ENCODE results near the gene MMS19. TPM values are rescaled to one million over a fixed set of nuclear protein-coding genes. Genes with fewer than 3 reads are reported as not detected.

Gene MMS19
- total and polyA plus RNA-seq, 10 of the 15 experiments (the other 5 are each of a cell fraction or from before 2014, with no cell fraction given) = 40.2 to 112 (median 69.0) TPM

DNA sequence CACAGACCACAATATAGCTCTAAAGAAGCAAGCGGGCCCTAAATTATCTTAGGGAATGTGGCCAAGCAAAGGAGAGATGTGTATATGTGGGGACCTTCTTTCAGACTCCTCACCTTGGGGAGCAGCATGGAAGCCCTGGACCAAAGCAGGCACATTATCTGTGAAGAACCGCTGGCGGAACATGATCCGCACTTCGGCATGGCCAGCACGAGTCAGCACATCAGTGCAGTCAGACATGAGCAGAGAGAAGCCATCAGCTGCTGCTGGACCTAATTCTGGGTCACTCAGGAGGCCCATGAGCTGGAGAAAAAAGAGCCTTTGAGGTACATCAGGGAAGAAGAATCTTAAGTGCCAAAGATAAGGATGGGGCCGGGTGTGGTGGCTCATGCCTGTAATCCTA, 38.3 kb downstream of the MMS19 start (continued):
- TF ChIP-seq CEBPB (IDR thresholded peaks at IDR 0.05; ENCODE audit: borderline replicate concordance in 1 of 2, low read depth in 2 of 2, low read length in 2 of 2) (no peak), EGR1 (IDR thresholded peaks at IDR 0.05; ENCODE audit: borderline replicate concordance in 1 of 2, low read depth in 2 of 2, low read length in 2 of 2) (no peak), YY1 (IDR thresholded peaks at IDR 0.05; ENCODE audit: low read depth, low read length) (no peak)

DNA sequence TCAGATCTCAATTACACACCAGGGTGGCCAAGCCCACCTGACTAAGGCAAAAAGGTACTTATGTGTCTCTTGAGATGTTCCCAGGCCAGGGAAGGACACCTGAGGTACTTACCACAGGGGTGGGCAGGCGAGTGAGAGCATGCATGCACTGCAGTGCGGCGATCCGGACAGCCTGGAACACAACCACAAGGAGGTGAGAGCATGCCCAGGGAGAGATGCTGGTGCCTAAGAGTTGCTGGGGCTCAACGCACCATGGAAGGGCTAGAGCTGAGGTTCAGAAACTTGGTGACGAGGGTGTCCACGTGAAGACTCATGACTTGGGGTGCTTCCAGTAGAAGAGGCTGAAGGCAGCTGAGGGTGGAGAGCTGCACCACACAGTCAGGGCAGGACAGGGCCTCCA, 39.1 kb downstream of the MMS19 start:
- DNase-seq (ENCODE audit: low read depth, low spot score) (no peak), FAIRE-seq (no peak), ATAC-seq (no peak)
- Histone ChIP-seq H3K27me3 (replicated peaks in 1 of 2; ENCODE audit: control insufficient read depth in 2 of 2, insufficient read depth in 2 of 2, low read length in 1 of 2) (no peaks in the 10 kb centered on the region), H3K4me2 (ENCODE audit: control insufficient read depth, insufficient read depth) (no peak overlapping the region), H3K4me3 (no peak overlapping the region), H3K9ac (ENCODE audit: control insufficient read depth, insufficient read depth, low read length) (no peak overlapping the region), H3K79me2 (ENCODE audit: control insufficient read depth, insufficient read depth, low read length) (no peaks in the 10 kb centered on the region), H3K27ac (ENCODE audit: control insufficient read depth, insufficient read depth) (no peak overlapping the region), H2AFZ (ENCODE audit: control insufficient read depth, low read depth, low read length) (no peak overlapping the region), H3K4me1 (ENCODE audit: control insufficient read depth, insufficient read depth, low read length) (no peaks in the 10 kb centered on the region), H4K20me1 (ENCODE audit: control insufficient read depth, insufficient read depth) (no peaks in the 10 kb centered on the region), H3K9me3 (replicated peaks; ENCODE audit: control insufficient read depth, insufficient read depth, low read length) (no peaks in the 10 kb centered on the region), H3K36me3 (ENCODE audit: control insufficient read depth in 2 of 2, insufficient read depth in 2 of 2, low read length in 1 of 2) (peaks cover 25 to 50% of the 10 kb centered on the region in 2 experiments)
- in situ Hi-C loops (cut with MboI) = no loop called here
- BruUV-seq (replicated peaks) = no TSS peak
- WGBS (ENCODE audit: insufficient coverage, insufficient replicate concordance, low lambda C conversion rate, missing lambda C conversion rate) = 99% methylated on average over 7 of the region's 7 CpGs
- intact Hi-C loops (cut with micrococcal nuclease; ENCODE audit: unreplicated experiment) = no loop called here
- TF ChIP-seq CREM (IDR thresholded peaks at IDR 0.05; ENCODE audit: low read depth) = no peak
- SMC1A ChIA-PET (ENCODE audit: uncharacterized antibody, unreplicated experiment) = interaction anchor here (0.6 kb wide), 1 partner anchor 92 kb away, joined by 3 read pairs; no protein-coding TSS in a partner anchor
- RAD21 ChIA-PET (ENCODE audit: unreplicated experiment) = interaction anchor here (1.0 kb wide), 1 partner anchor 94 kb away, joined by 4 read pairs; no protein-coding TSS in a partner anchor
- POLR2A ChIA-PET = interaction anchor here (1.0 kb wide), 1 partner anchor 14 kb away, joined by 3 read pairs; no protein-coding TSS in a partner anchor
- CTCF ChIA-PET = interaction anchor here (1.1 kb wide), 2 partner anchors 94 to 153 kb away, joined by 3 read pairs; no protein-coding TSS in a partner anchor

DNA sequence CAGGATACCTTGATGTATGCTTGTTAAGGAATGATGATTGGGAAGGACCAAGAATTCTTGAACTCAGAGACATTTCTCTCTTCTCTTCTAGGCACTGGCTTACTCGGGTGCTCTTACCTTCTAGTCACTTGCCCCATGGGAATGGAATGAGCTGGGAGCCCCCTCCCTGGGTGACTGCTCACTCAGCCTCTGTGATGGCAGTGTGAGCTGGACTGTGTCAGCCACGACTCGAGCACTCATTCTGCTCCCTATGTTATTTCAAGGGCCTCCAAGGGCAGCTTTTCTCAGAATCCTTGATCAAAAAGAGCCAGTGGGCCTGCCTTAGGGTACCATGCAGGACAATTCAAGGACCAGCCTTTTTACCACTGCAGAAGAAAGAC, 41.5 kb downstream of the MMS19 start:
- ChIA-PET CTCF (interaction anchor here (0.6 to 2.2 kb wide), 3 partner anchors 10 to 426 kb away, joined by 3 to 17 read pairs (median 3); no protein-coding TSS in a partner anchor), RAD21 (ENCODE audit: unreplicated experiment) (no interaction called here), SMC1A (ENCODE audit: uncharacterized antibody, unreplicated experiment) (no interaction called here), POLR2A (interaction anchor here (1.0 kb wide), 1 partner anchor 102 kb away, joined by 3 read pairs; no protein-coding TSS in a partner anchor)
- H4K20me1 ChIP-seq (ENCODE audit: control insufficient read depth, insufficient read depth) = no peaks in the 10 kb centered on the region
- no peaks in the 10 kb centered on the region for H3K27me3 ChIP-seq (replicated peaks in 1 of 2; ENCODE audit: control insufficient read depth in 2 of 2, insufficient read depth in 2 of 2, low read length in 1 of 2)
- BruUV-seq (replicated peaks) = no TSS peak
- no peak overlapping the region for H3K4me3 ChIP-seq
- intact Hi-C loops (cut with micrococcal nuclease; ENCODE audit: unreplicated experiment) = no loop called here
- H3K4me2 ChIP-seq (ENCODE audit: control insufficient read depth, insufficient read depth) = no peak overlapping the region
- in situ Hi-C loops (cut with MboI) = no loop called here
- H3K9me3 ChIP-seq (replicated peaks; ENCODE audit: control insufficient read depth, insufficient read depth, low read length) = no peaks in the 10 kb centered on the region
- no peak overlapping the region for H2AFZ ChIP-seq (ENCODE audit: control insufficient read depth, low read depth, low read length)
- no peak overlapping the region for H3K27ac ChIP-seq (ENCODE audit: control insufficient read depth, insufficient read depth)
- H3K9ac ChIP-seq (ENCODE audit: control insufficient read depth, insufficient read depth, low read length) = no peak overlapping the region
- WGBS (ENCODE audit: insufficient coverage, insufficient replicate concordance, low lambda C conversion rate, missing lambda C conversion rate) = 33% methylated on average over 3 of the region's 3 CpGs
- no peaks in the 10 kb centered on the region for H3K79me2 ChIP-seq (ENCODE audit: control insufficient read depth, insufficient read depth, low read length)
- FAIRE-seq (no peak), DNase-seq (ENCODE audit: low read depth, low spot score) (no peak), ATAC-seq (no peak)
- no peaks in the 10 kb centered on the region for H3K4me1 ChIP-seq (ENCODE audit: control insufficient read depth, insufficient read depth, low read length)
- TF ChIP-seq KAT2A (conservative IDR thresholded peaks at IDR 0.05; ENCODE audit: control insufficient read depth, low read depth, low read length) = no peak
- no peak for TF ChIP-seq IRF4 (IDR thresholded peaks at IDR 0.05; ENCODE audit: low read depth, low read length)
- TF ChIP-seq, protein P1, sequence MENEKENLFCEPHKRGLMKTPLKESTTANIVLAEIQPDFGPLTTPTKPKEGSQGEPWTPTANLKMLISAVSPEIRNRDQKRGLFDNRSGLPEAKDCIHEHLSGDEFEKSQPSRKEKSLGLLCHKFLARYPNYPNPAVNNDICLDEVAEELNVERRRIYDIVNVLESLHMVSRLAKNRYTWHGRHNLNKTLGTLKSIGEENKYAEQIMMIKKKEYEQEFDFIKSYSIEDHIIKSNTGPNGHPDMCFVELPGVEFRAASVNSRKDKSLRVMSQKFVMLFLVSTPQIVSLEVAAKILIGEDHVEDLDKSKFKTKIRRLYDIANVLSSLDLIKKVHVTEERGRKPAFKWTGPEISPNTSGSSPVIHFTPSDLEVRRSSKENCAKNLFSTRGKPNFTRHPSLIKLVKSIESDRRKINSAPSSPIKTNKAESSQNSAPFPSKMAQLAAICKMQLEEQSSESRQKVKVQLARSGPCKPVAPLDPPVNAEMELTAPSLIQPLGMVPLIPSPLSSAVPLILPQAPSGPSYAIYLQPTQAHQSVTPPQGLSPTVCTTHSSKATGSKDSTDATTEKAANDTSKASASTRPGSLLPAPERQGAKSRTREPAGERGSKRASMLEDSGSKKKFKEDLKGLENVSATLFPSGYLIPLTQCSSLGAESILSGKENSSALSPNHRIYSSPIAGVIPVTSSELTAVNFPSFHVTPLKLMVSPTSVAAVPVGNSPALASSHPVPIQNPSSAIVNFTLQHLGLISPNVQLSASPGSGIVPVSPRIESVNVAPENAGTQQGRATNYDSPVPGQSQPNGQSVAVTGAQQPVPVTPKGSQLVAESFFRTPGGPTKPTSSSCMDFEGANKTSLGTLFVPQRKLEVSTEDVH (IDR thresholded peaks at IDR 0.05; ENCODE audit: low read depth, partially characterized antibody) = no peak
- TF ChIP-seq SREBF2 (IDR thresholded peaks at IDR 0.05; ENCODE audit: low read length) = no peak
- TF ChIP-seq RAD51 (IDR thresholded peaks at IDR 0.05) = no peak
- H3K36me3 ChIP-seq (ENCODE audit: control insufficient read depth in 2 of 2, insufficient read depth in 2 of 2, low read length in 1 of 2) = peaks cover 17 to 38% of the 10 kb centered on the region in 2 experiments
